ENCODE data around the gene USP2.

DNA sequence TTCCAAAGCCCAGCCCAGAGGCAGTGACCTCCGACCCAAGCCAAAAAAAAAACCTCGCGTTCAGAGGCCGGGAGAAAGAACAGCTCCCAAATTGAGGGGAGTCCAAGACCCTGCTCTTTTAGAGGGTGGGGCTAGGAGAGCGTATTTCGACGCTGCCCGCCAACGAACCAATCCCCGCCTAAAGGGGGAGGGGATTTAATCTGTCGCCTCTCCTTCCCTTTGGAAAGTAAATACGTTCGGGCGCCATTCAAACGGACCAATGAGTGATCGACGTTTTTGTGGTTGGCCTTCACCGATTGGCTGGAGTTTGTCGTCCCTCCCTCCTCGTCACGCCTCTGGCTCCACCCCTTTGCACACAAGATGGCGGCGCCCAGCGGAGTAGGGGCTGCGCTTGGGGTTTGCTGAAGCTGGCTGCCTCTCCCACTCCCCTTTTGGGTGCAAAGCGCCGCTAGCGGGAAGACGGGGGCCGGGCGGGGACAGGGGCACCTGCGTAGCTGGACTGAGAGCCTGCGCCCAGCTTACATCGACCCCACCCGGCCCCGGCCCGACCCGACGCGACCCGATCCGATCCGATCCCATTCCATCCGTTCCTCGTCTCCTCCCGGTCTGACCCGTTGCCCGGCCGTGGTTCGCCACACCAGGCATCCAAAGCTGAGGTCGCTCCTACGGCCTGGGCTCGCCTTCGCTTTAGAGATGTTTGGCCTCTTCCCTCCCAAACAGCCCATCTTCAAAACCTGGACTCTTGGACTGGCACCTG is 47.1 kb downstream of the USP2 start, which contains the start of gene RNF26:
- no peak for TF ChIP-seq EZH2 (IDR thresholded peaks at IDR 0.05; ENCODE audit: low read length)
- TF ChIP-seq, protein P1, sequence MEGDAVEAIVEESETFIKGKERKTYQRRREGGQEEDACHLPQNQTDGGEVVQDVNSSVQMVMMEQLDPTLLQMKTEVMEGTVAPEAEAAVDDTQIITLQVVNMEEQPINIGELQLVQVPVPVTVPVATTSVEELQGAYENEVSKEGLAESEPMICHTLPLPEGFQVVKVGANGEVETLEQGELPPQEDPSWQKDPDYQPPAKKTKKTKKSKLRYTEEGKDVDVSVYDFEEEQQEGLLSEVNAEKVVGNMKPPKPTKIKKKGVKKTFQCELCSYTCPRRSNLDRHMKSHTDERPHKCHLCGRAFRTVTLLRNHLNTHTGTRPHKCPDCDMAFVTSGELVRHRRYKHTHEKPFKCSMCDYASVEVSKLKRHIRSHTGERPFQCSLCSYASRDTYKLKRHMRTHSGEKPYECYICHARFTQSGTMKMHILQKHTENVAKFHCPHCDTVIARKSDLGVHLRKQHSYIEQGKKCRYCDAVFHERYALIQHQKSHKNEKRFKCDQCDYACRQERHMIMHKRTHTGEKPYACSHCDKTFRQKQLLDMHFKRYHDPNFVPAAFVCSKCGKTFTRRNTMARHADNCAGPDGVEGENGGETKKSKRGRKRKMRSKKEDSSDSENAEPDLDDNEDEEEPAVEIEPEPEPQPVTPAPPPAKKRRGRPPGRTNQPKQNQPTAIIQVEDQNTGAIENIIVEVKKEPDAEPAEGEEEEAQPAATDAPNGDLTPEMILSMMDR (optimal IDR thresholded peaks at IDR 0.05 in 1 of 3, IDR thresholded peaks at IDR 0.05 in 1 of 3, conservative IDR thresholded peaks at IDR 0.05 in 1 of 3; ENCODE audit: extremely low read depth in 1 of 3, insufficient read depth in 2 of 3, low read length in 3 of 3) = no peak
